Measurements from ENCODE around the gene RIOK3. TPM values are rescaled to one million over a fixed set of nuclear protein-coding genes. Genes with fewer than 3 reads are reported as not detected.
A peak's percentile ranks its signal among the peaks of the same experiment; 100 is the strongest.

The RIOK3 gene
- total and polyA plus RNA-seq, 10 of the 15 experiments (the other 5 are each of a cell fraction or from before 2014, with no cell fraction given): 18.0 to 87.5 (median 53.8) TPM

DNA sequence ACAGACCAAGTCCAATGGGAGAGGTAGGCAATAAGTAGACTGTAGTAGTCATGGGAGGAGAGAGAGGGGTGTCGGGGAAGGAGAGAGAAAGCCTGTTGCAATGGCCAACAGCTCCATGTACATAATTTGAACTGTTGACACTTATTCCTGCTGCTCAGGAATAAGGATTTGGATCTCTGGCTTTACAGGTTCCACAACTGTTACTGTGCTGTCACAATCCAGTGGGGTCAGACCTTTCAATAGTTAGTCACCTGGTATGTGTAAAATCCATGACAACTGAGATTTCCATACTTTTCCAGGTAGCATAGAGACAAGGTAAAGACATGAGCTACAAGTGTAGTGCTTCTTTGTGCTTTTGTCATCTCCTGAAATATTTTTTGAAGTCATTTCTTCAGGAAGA is 47.5 kb upstream of the RIOK3 start:
- no TSS peak for BruUV-seq (replicated peaks)

DNA sequence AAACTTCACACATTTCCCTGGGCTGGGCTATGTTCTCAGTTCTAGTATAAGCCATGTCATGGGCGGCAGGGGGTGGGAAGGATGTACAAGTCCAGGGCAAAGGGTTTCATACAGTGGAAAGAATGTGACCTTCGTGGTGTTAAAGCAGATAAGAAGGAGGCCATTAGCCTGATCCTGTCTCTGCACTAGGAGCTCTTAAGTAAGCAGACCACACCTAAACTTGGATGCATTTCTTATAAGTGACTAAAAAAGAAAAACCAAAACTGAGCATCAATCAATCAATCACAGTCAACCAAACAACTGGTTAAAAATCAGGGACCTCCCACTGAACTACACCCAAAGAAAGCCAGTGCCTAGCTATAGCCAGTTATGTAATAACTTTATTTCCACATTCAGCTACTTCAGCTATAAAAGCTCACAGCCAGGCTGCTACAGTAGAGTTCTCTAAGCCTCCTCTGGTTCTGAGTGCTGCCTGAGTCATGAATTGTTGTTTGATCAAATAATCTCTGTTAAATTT is 46.8 kb upstream of the RIOK3 start:
- WGBS (ENCODE audit: insufficient coverage, insufficient replicate concordance, low lambda C conversion rate, missing lambda C conversion rate): 92% methylated on average over 2 of the region's 2 CpGs
- ChIA-PET RAD21 (ENCODE audit: unreplicated experiment) (interaction anchor here (0.6 to 2.3 kb wide), 5 partner anchors 16 to 592 kb away, joined by 3 to 7 read pairs (median 3); no protein-coding TSS in a partner anchor), POLR2A (interaction anchor here (0.6 to 1.0 kb wide), 2 partner anchors 10 to 52 kb away, joined by 3 read pairs; no protein-coding TSS in a partner anchor)

More for the DNA sequence above, 47.5 kb upstream of the RIOK3 start:
- H3K79me2 ChIP-seq (ENCODE audit: control insufficient read depth, insufficient read depth, low read length): no peaks in the 10 kb centered on the region
- ChIA-PET CTCF (interaction anchor here (0.7 to 2.3 kb wide), 7 partner anchors 25 to 481 kb away, joined by 3 to 9 read pairs (median 4); no protein-coding TSS in a partner anchor), POLR2A (interaction anchor here (0.6 to 1.0 kb wide), 2 partner anchors 11 to 52 kb away, joined by 3 read pairs; no protein-coding TSS in a partner anchor), RAD21 (ENCODE audit: unreplicated experiment) (interaction anchor here (0.6 to 2.3 kb wide), 5 partner anchors 17 to 592 kb away, joined by 3 to 7 read pairs (median 3); no protein-coding TSS in a partner anchor), SMC1A (ENCODE audit: uncharacterized antibody, unreplicated experiment) (interaction anchor here (1.0 to 2.7 kb wide), 15 partner anchors 8 to 592 kb away, joined by 3 to 11 read pairs (median 4); no protein-coding TSS in a partner anchor)
- no peaks in the 10 kb centered on the region; a peak in 1 of 4 replicates for H3K36me3 ChIP-seq (ENCODE audit: control insufficient read depth in 2 of 2, insufficient read depth in 2 of 2, low read length in 1 of 2)
- no peaks in the 10 kb centered on the region for H4K20me1 ChIP-seq (ENCODE audit: control insufficient read depth, insufficient read depth)
- TF ChIP-seq TCF7 (IDR thresholded peaks at IDR 0.05; ENCODE audit: borderline replicate concordance) (no peak), SUPT20H (IDR thresholded peaks at IDR 0.05; ENCODE audit: borderline replicate concordance, control insufficient read depth, low read depth, low read length) (no peak), BRCA1 (IDR thresholded peaks at IDR 0.05; ENCODE audit: low read depth, low read length) (no peak)
- H3K4me3 ChIP-seq: no peak overlapping the region
- WGBS (ENCODE audit: insufficient coverage, insufficient replicate concordance, low lambda C conversion rate, missing lambda C conversion rate): 100% methylated on average over 1 of the region's 1 CpG
- DNase-seq (ENCODE audit: low read depth, low spot score) (no peak), ATAC-seq (no peak), FAIRE-seq (peak; percentile 73)
- H2AFZ ChIP-seq (ENCODE audit: control insufficient read depth, low read depth, low read length): no peak overlapping the region
- no peak overlapping the region for H3K4me2 ChIP-seq (ENCODE audit: control insufficient read depth, insufficient read depth)
- no peak overlapping the region for H3K27ac ChIP-seq (ENCODE audit: control insufficient read depth, insufficient read depth)
- H3K9me3 ChIP-seq (replicated peaks; ENCODE audit: control insufficient read depth, insufficient read depth, low read length): no peaks in the 10 kb centered on the region
- intact Hi-C loops (cut with micrococcal nuclease; ENCODE audit: unreplicated experiment) (loop anchor here (5.0 kb wide), 1 partner anchor 593 kb away; no protein-coding TSS in a partner anchor), in situ Hi-C loops (cut with MboI) (no loop called here)
- no peaks in the 10 kb centered on the region for H3K4me1 ChIP-seq (ENCODE audit: control insufficient read depth, insufficient read depth, low read length)
- no peak overlapping the region for H3K9ac ChIP-seq (ENCODE audit: control insufficient read depth, insufficient read depth, low read length)
- H3K27me3 ChIP-seq (replicated peaks in 1 of 2; ENCODE audit: control insufficient read depth in 2 of 2, insufficient read depth in 2 of 2, low read length in 1 of 2): no peaks in the 10 kb centered on the region

More for the DNA sequence above, 46.8 kb upstream of the RIOK3 start:
- Histone ChIP-seq H3K27me3 (replicated peaks in 1 of 2; ENCODE audit: control insufficient read depth in 2 of 2, insufficient read depth in 2 of 2, low read length in 1 of 2) (no peaks in the 10 kb centered on the region), H3K36me3 (ENCODE audit: control insufficient read depth in 2 of 2, insufficient read depth in 2 of 2, low read length in 1 of 2) (no peaks in the 10 kb centered on the region; a peak in 1 of 4 replicates), H3K4me2 (ENCODE audit: control insufficient read depth, insufficient read depth) (no peak overlapping the region), H3K4me1 (ENCODE audit: control insufficient read depth, insufficient read depth, low read length) (no peaks in the 10 kb centered on the region), H3K27ac (ENCODE audit: control insufficient read depth, insufficient read depth) (no peak overlapping the region), H3K79me2 (ENCODE audit: control insufficient read depth, insufficient read depth, low read length) (no peaks in the 10 kb centered on the region), H3K4me3 (no peak overlapping the region), H4K20me1 (ENCODE audit: control insufficient read depth, insufficient read depth) (no peaks in the 10 kb centered on the region), H2AFZ (ENCODE audit: control insufficient read depth, low read depth, low read length) (no peak overlapping the region), H3K9me3 (replicated peaks; ENCODE audit: control insufficient read depth, insufficient read depth, low read length) (no peaks in the 10 kb centered on the region), H3K9ac (ENCODE audit: control insufficient read depth, insufficient read depth, low read length) (no peak overlapping the region)
- FAIRE-seq (no peak), ATAC-seq (no peak), DNase-seq (ENCODE audit: low read depth, low spot score) (no peak)
- SMC1A ChIA-PET (ENCODE audit: uncharacterized antibody, unreplicated experiment): interaction anchor here (1.0 to 2.7 kb wide), 15 partner anchors 9 to 592 kb away, joined by 3 to 11 read pairs (median 4); no protein-coding TSS in a partner anchor
- no peak for TF ChIP-seq MXI1 (IDR thresholded peaks at IDR 0.05; ENCODE audit: low read depth, low read length)
- TF ChIP-seq, protein P1, sequence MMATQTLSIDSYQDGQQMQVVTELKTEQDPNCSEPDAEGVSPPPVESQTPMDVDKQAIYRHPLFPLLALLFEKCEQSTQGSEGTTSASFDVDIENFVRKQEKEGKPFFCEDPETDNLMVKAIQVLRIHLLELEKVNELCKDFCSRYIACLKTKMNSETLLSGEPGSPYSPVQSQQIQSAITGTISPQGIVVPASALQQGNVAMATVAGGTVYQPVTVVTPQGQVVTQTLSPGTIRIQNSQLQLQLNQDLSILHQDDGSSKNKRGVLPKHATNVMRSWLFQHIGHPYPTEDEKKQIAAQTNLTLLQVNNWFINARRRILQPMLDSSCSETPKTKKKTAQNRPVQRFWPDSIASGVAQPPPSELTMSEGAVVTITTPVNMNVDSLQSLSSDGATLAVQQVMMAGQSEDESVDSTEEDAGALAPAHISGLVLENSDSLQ (IDR thresholded peaks at IDR 0.05): peak; percentile 62
- in situ Hi-C loops (cut with MboI) (no loop called here), intact Hi-C loops (cut with micrococcal nuclease; ENCODE audit: unreplicated experiment) (loop anchor here (5.0 kb wide), 1 partner anchor 594 kb away; no protein-coding TSS in a partner anchor)
- no TSS peak for BruUV-seq (replicated peaks)
- CTCF ChIA-PET: interaction anchor here (0.7 to 2.3 kb wide), 6 partner anchors 26 to 482 kb away, joined by 3 to 9 read pairs (median 6); no protein-coding TSS in a partner anchor

Data from GM12878 (cell line).